HG03520 (cell line): ENCODE data around the gene RFX2.

Experiments used
- ATAC-seq: cut with Tn5 transposase; IDR thresholded peaks from one replicate; pipeline ENCODE4 v1.9.1; 2021; ENCODE audit warnings: mild to moderate bottlenecking, moderate library complexity; ENCODE audit not compliant: unreplicated experiment

RFX2 gene

GRCh38 chr19:6061376-6062130 is 48.7 kb downstream of the RFX2 start:
- ATAC-seq = no peak

DNA sequence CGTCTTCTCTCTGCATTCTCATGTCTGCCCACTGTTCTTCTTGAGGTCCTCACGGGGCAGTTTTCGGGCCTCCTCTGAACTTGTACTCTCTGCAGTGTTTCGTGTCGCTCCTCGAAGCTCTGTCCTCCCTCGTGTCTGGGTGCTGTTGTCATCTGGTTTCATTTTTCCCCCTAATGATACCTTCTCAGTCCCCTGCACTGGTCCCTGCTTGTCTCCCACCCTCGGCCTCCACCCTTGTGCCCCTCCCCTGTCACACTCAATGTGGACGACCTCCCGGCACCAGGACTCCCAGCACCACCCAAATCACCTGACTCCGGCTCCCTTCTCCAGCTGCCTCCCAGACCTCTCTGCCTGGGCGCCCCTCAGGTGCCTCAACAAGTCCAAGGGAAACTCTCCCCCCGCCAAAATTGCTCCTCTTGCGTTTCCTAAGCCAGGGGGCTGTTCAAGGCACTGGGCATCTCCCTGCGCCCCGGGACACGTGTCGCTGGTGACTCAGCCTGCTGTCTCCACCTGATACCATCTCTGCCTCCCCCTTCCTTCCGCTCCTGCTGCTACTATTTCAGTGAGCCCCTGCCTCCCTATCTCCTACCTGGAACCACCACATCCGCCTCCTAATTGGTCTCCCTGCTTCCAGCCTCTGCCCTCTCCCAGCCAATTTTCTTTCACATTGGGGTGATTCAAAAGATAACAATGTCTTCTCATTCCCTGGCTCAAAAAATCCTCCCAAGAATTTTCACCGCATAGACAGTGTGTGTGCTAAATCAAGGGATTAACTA is 49.5 kb downstream of the RFX2 start:
- ATAC-seq = no peak

GRCh38 chr19:6059988-6060599 is 50.2 kb downstream of the RFX2 start:
- no peak for ATAC-seq

DNA sequence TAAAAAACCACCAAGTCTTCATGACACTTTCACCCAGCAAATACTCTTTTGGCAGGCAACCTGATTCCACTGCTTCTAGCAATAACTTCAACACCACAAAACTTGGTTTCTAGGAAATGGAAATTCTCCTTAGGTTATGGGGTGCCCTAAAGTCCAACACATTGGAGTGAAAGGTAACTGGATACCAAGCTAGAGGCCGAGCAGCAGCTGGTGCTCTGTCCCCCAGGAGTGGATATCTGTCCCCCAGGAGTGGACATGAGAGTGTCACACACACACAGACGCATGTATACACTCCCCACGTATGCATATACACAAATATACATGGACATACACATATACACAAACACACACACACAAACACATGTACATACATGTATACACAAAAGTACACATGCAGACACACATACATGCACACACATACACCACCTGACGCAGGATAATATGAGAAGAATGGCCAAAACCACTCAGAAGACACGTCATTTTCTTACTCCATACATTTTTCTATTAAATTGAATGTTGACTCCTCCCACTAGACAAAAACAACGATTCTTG is 50.8 kb downstream of the RFX2 start:
- ATAC-seq = no peak

- ATAC-seq = no peak
Measured at GRCh38 chr19:6058518-6059201, 51.6 kb downstream of the RFX2 start.

GRCh38 chr19:6057651-6058517 is 52.4 kb downstream of the RFX2 start:
- ATAC-seq = no peak

DNA sequence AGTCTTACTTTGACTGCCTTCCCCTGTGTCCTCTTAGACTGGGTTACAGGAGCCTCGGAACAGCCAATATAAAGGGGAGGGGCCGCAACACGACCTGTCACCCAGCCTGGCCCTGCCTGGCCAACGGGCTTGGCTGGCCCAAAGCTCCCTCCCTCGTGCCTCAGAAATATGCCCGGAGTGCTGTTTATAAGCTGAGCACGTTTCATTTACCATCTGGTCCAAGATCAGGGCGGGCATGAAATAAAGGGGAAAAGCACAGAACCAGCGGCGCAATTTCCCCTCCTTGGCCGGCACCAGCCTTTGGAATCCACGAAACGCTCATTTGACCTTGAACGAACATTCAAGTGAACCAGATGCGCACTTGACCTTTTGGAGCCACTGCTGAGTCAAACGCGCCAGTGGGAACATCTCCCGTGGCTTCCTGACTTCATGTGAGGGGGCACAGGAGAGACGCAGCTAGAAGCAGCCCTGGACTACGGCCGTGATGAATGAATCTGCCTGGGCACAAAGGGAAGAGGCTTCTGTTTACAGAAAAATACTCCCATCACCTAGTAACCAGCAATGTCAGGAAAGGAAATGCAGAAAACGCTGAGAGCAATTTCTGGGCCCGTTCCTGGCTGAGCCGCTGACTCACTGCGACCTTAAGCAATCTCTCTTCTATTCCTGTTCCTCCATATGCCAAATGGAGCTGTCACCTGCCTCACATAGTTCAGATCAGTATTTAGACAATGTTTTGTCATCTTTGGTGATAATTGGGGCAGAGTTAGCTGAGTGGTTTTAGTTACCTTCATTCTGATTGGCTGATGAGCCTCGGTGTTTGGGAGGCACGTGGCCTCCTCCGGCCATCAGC is 53.3 kb downstream of the RFX2 start:
- no peak for ATAC-seq

DNA sequence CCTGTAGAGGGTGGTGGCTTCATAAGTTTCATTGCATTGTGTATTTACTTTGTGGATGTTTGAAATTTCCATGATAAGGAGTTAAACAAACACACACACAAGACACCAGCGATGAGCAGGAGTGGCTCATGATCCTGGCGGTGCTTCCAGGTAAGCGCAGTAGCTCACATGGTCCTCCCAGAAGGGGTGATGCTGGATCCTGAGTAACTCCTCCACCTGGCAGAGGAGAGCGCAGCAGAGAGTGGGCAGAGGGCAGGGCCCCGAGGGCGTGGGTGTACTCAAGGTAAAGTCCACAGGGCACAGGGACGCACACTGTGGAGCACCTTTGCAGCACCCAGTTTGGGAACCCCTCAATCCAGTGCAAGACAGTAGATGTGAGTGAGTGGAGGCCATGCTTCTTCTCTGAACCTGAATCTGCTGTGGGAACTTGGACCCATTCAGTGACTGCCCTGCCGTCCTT is 54.0 kb downstream of the RFX2 start:
- ATAC-seq = no peak

- no peak for ATAC-seq
Measured at GRCh38 chr19:6055013-6055795, 55.1 kb downstream of the RFX2 start.

DNA sequence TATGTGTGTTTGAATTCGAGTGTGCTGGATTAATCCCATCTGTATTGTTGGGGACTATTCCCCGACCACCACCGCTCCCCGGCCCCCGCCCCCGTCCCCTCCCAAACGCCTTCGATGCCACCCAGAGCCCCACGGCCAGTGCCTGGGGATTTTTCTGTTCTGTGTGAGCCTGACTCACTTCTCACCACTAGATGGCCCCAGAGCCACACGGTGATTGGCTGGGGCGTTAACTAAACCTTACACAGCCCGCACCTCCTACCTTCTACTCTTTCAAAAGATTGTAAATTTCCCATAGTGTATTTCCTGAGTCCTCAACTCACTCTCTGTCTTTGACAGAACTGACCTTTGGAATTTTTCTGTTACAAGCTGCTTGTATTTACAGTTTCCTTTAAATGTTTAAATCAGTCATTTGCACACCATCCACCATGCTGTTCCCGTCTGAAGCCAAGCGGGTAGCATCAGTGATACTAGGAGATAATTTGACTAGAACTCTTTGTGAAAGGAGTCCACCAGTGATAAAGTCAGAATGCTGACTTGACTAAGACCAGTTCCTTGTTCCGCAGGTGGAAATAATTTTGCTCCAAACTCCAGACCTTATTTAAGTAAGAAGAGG is 61.4 kb downstream of the RFX2 start:
- no peak for ATAC-seq

GRCh38 chr19:6048348-6048747 is 62.0 kb downstream of the RFX2 start:
- no peak for ATAC-seq

DNA sequence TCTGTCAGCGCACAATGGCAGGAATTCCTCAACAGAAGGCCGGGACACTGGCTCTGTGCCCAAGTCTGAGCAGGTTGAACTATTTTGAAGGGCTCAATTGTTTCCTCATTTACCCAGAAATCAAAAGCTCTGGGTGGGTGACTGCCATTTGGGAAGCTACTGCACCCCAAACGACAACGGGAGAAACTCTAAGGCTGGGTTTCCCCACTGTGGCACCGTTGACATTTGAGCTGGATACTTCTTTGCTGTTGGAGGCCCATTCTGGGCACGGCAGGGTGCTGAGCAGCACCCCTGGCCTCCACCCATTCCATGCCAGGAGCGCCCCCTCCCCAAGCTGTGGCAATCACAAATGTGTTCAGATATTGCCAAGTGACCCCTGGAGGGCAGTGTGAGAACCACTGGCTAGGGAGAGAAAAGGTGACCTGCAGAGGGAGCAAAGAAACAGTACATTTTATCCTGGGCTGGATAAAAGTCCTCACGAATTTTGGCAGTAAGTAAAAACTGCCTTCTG is 62.5 kb downstream of the RFX2 start:
- ATAC-seq = no peak

DNA sequence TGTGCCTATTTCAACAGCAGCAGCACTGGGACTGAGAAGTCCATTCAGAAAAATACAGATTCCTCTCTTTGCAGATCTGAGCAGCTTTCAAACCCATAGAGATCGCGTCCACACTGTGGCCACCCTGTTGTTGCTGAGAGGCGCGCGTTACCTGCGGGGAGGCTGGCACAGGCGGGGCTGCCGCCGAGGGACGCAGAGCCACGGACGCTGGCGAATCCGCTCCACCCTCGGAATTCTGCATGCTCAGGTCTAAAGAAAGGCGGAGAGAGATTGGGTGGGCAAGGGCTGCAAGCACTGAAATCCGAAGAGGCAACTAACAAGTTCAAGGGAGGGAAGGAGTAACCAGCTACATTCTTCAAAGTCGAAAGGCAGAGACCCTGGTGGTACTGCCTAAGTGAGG is 63.0 kb downstream of the RFX2 start:
- no peak for ATAC-seq

DNA sequence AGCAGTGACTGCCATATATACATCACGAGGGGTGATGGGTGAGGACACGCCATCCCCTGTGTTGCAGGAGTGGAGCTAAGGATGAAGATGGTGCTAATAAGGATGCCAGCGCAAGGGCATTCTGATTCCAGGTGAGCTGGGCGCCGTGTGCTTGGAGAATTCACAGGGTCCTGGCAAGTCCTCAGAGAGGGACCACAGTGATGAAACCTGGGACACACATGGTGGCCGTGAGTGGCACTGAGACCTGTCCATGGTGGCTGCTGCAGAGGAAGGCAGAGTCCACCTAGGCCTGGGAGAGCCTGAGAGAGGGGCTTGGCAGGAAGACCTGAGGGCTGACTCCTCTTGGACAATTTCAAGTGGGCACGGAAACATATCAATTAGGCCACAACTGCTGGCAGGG is 65.2 kb downstream of the RFX2 start:
- ATAC-seq = no peak

DNA sequence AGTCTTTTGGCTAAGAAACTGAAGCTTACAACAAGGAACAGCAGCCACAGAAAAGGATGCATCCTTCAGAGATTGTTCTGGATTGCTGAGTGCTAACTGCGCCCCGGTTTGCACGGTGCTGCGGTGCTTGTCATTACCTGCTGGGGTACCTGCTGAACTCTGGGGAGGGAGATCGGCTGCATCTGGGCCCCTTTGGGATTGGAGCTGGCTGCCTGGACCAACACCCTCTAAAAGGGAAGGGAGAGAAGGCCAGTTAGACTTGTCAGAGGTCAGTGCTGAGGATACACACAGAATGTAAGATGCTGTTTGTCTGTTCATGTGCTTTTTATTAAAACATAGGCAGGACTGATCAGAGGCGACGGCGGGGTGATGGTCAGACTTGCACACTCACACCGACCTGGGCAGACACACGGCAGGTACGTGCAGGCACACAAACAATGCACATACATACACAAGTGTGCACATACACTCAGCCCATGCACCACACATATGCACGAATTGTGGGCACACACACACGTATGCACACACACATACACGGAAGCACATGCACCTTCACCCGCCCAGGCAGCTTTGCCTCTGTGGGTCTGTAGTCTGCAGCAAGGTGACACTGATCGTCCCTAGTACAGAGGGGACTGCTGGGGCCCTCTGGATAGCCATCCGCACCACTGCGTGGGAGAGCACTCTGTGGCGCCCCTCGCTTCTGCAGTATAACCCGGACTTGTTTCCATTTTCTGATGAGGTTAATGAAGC is 66.1 kb downstream of the RFX2 start:
- ATAC-seq = no peak

DNA sequence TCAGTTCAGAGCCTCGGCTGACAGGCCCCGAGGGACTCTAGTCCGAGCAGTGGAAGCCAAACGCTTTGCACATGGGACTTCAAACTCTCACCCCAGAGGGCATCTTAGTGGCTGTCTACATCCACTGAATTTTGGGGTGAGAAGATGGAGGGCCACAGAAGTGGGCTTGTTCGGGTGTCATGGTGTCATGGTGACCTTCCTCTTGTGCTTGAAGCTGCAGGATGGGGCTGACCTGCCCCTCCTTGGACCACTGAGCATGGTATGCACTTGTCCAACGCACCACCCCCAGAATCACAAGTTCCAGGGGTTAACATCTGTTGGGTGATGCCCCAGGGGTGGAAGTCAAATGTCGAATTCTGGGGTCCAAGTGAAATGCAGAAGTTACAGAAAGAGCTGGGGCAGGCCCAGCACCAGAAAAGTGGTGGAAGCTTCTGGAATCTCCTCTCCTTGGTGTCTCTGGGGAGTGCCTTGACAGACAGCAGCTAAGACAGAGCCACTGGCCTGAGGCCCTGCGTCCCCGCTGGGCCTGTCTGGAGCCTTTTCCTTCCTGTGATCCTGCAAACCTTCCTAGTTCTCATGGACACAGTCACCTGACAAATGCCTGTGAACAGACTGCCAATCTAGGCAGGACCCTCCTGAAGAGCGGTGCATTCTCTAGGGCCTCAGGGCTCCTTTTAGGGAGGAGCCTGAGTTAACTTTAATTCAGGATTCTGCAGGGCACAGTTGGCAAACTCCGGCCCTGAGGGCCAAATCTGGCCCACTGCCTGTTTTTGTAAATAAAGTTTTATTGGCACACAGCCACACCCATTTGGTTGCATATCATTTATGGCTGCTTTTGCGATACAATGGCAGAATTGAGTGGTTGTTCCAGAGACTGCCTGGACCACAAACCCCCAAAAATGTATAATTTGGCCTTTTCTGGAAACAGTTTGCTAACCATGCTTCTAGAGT is 67.2 kb downstream of the RFX2 start:
- ATAC-seq = no peak
